ENCODE measurements around the gene MLST8. TPM values are rescaled to one million over a fixed set of nuclear protein-coding genes. Genes with fewer than 3 reads are reported as not detected.
"Not testable (repeated sequence)": the region's sequence is repeated elsewhere in the genome, so short reads cannot be mapped to it uniquely, and the experiment has no call there.

Gene MLST8
- total RNA-seq, 1 experiment from 2014 or later = 87.6 TPM

DNA sequence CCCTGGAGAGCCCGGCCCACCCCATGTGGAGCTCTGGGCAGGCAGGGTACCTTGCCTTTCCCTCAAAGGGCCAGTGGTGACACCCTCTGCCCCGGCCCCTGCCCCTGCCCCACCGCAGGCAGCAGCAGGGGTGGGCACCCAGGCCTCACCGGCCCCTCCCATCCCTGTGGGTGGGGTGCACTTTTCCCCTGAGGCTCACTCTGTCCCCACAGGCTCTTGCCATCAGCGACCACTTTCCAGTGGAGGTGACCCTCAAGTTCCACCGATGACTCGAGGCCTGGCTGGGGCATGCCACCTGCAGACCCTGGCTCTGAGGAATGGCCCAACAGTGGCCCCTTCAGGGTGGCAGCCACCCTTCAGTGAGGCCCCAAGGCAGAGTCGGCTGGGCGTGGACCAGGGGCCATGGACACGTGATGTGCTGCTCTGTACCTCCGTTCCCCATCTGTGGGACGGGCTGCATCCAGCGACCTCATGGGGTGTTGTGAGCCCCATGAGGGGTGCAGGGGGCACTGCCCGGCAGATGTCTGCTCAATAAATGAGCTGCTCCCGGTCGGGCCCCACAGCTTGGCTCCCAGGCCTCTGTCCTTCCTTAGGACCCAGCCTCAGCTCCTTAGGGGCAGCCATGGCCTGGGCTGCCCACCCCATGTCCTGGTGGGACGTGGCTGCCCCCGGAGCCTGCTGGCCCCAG is 33.0 kb downstream of the MLST8 start:
- H3K27me3 Mint-ChIP-seq (ENCODE audit: insufficient read depth, unreplicated experiment) = no peaks in the 10 kb centered on the region
- H3K36me3 Mint-ChIP-seq (ENCODE audit: insufficient read depth, unreplicated experiment) = peaks cover 71% of the 10 kb centered on the region
- intact Hi-C loops (cut with micrococcal nuclease) = no loop called here
- no peak overlapping the region for H3K27ac Mint-ChIP-seq (ENCODE audit: low read depth, unreplicated experiment)
- no TSS peak for BruUV-seq (replicated peaks)
- peaks cover 5% of the 10 kb centered on the region for H3K4me1 Mint-ChIP-seq (ENCODE audit: insufficient read depth, unreplicated experiment)
- CTCF ChIA-PET = interaction anchor here (0.5 kb wide), 1 partner anchor 98 kb away, joined by 3 read pairs; no protein-coding TSS in a partner anchor
- TF ChIP-seq, protein P1, sequence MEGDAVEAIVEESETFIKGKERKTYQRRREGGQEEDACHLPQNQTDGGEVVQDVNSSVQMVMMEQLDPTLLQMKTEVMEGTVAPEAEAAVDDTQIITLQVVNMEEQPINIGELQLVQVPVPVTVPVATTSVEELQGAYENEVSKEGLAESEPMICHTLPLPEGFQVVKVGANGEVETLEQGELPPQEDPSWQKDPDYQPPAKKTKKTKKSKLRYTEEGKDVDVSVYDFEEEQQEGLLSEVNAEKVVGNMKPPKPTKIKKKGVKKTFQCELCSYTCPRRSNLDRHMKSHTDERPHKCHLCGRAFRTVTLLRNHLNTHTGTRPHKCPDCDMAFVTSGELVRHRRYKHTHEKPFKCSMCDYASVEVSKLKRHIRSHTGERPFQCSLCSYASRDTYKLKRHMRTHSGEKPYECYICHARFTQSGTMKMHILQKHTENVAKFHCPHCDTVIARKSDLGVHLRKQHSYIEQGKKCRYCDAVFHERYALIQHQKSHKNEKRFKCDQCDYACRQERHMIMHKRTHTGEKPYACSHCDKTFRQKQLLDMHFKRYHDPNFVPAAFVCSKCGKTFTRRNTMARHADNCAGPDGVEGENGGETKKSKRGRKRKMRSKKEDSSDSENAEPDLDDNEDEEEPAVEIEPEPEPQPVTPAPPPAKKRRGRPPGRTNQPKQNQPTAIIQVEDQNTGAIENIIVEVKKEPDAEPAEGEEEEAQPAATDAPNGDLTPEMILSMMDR (IDR thresholded peaks at IDR 0.05; ENCODE audit: unreplicated experiment) = no peak
- no peak for DNase-seq (ENCODE audit: unreplicated experiment)
- H3K4me3 Mint-ChIP-seq (ENCODE audit: unreplicated experiment) = no peak overlapping the region
- POLR2A ChIA-PET = interaction anchor here (0.7 to 1.6 kb wide), 3 partner anchors 10 to 254 kb away, joined by 3 to 15 read pairs (median 3); partner anchors contain the start of genes ECI1 and GFER
- H3K9me3 Mint-ChIP-seq (ENCODE audit: unreplicated experiment) = no peaks in the 10 kb centered on the region

DNA sequence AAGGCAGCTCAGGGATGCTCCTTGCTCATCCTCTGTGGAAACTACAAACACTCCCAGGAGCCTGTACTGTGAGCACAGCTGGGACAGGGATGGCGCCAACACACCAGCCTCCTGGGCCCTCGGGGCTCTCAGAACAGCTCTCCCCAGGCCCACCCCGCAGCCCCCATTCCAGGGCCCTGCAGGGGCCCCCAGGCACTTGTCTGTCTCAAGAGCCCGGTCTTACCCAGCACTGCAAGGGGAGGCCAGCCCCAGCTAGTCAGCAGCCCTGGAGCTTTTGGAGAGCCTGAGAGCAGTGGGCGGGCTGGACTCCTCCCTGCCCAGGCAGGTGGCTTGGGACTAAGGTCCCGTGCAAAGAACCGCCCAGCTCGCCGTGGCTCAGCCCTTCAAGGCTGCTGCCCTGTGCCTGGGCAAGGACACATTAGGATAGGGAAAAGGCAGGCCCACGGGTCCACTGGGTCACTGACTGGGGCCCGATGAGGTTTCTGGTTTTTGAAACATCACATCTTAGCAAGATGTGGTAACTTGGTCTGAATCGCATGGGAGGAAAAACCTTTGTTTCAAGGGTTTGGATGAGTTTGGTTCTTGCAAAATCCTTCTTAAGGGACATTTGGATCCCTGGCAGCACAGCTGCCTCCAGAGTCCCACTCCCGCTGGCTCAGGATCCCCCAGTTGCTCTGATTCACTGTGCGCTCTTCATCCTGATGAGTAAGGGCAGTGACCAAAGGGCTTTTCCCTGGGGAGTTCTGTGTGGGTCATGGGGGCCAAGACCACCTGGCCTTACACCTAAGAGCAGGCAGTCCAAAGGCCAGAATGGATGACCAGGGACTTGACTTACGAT is 33.8 kb downstream of the MLST8 start:
- no peak for DNase-seq (ENCODE audit: unreplicated experiment)
- Mint-ChIP-seq H3K27me3 (ENCODE audit: insufficient read depth, unreplicated experiment) (no peaks in the 10 kb centered on the region), H3K27ac (ENCODE audit: low read depth, unreplicated experiment) (no peak overlapping the region), H3K4me1 (ENCODE audit: insufficient read depth, unreplicated experiment) (peaks cover 5% of the 10 kb centered on the region), H3K9me3 (ENCODE audit: unreplicated experiment) (no peaks in the 10 kb centered on the region), H3K36me3 (ENCODE audit: insufficient read depth, unreplicated experiment) (peaks cover 71% of the 10 kb centered on the region), H3K4me3 (ENCODE audit: unreplicated experiment) (no peak overlapping the region)
- TF ChIP-seq, protein P1 (IDR thresholded peaks at IDR 0.05; ENCODE audit: unreplicated experiment) = no peak
- POLR2A ChIA-PET = interaction anchor here (0.7 to 1.6 kb wide), 4 partner anchors 9 to 255 kb away, joined by 3 to 15 read pairs (median 3); partner anchors contain the start of genes ECI1 and GFER
- intact Hi-C loops (cut with micrococcal nuclease) = no loop called here
- BruUV-seq (replicated peaks) = no TSS peak
- CTCF ChIA-PET = interaction anchor here (0.5 to 0.6 kb wide), 2 partner anchors 99 to 279 kb away, joined by 3 read pairs; no protein-coding TSS in a partner anchor

DNA sequence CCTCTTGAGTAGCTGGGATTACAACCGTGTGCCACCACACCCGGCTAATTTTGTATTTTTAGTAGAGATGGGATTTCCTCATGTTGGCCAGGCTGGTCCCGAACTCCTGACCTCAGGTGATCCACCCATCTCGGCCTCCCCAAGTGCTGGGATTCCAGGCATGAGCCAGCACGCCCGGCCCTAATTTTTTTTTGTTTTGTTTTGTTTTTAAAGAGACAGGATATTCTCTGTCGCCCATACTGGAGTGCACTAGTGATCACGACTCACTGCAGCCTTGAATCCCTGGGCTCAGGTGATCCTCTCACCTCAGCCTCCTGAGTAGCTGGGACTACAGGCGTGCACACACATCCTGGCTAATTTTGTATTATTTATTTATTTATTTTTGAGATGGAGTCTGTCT is 35.1 kb downstream of the MLST8 start:
- peaks cover 69% of the 10 kb centered on the region for H3K36me3 Mint-ChIP-seq (ENCODE audit: insufficient read depth, unreplicated experiment)
- H3K27me3 Mint-ChIP-seq (ENCODE audit: insufficient read depth, unreplicated experiment); BruUV-seq (replicated peaks); H3K9me3 Mint-ChIP-seq (ENCODE audit: unreplicated experiment); DNase-seq (ENCODE audit: unreplicated experiment); H3K27ac Mint-ChIP-seq (ENCODE audit: low read depth, unreplicated experiment); H3K4me3 Mint-ChIP-seq (ENCODE audit: unreplicated experiment); H3K4me1 Mint-ChIP-seq (ENCODE audit: insufficient read depth, unreplicated experiment); intact Hi-C loops (cut with micrococcal nuclease): not testable (repeated sequence)
- ChIA-PET POLR2A (interaction anchor here (0.7 to 2.7 kb wide), 2 partner anchors 11 to 275 kb away, joined by 3 to 13 read pairs; partner anchors contain the start of gene ECI1), CTCF (interaction anchor here (1.5 kb wide), 1 partner anchor 11 kb away, joined by 6 read pairs; the partner anchor contains the start of gene ECI1)

DNA sequence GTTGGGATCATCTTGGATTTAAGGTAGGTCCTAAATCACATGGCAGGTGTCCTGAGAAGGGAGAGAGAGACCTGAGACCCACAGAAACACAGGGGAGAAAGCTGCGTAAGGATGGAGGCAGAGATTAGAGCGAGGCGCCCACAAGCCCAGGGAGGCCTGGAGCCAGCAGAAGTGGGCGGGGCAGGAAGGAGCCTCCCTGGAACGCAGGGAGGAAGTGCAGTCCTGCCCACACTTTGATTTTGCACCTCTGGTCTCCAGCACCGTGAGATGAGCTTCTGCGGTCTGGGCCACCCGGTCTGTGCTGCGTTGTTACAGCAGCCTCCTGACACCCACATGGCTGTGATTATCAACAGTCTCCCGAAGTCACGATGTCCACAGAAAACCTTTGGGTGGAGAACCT is 37.3 kb downstream of the MLST8 start:
- H3K27ac Mint-ChIP-seq (ENCODE audit: low read depth, unreplicated experiment) = no peak overlapping the region
- peaks cover 5% of the 10 kb centered on the region for H3K4me1 Mint-ChIP-seq (ENCODE audit: insufficient read depth, unreplicated experiment)
- DNase-seq (ENCODE audit: unreplicated experiment) = no peak
- H3K9me3 Mint-ChIP-seq (ENCODE audit: unreplicated experiment) = no peaks in the 10 kb centered on the region
- no TSS peak for BruUV-seq (replicated peaks)
- peaks cover 65% of the 10 kb centered on the region for H3K36me3 Mint-ChIP-seq (ENCODE audit: insufficient read depth, unreplicated experiment)
- POLR2A ChIA-PET = interaction anchor here (0.8 kb wide), 1 partner anchor 9 kb away, joined by 6 read pairs; the partner anchor contains the start of gene ECI1
- intact Hi-C loops (cut with micrococcal nuclease) = no loop called here
- TF ChIP-seq, protein P1 (IDR thresholded peaks at IDR 0.05; ENCODE audit: unreplicated experiment) = no peak
- CTCF ChIA-PET = interaction anchor here (0.7 kb wide), 1 partner anchor 87 kb away, joined by 3 read pairs; the partner anchor contains the start of gene TRAF7
- no peak overlapping the region for H3K4me3 Mint-ChIP-seq (ENCODE audit: unreplicated experiment)
- no peaks in the 10 kb centered on the region for H3K27me3 Mint-ChIP-seq (ENCODE audit: insufficient read depth, unreplicated experiment)

Measured in MCF 10A (cell line).